ENCODE results near the gene PCYT1A. TPM values are rescaled to one million over a fixed set of nuclear protein-coding genes. Genes with fewer than 3 reads are reported as not detected.
"Not testable (repeated sequence)": the region's sequence is repeated elsewhere in the genome, so short reads cannot be mapped to it uniquely, and the experiment has no call there.

The PCYT1A gene
- total and polyA plus RNA-seq, 10 of the 15 experiments (the other 5 are each of a cell fraction or from before 2014, with no cell fraction given) = 10.8 to 64.3 (median 48.6) TPM

- TF ChIP-seq CTCF (IDR thresholded peaks at IDR 0.05 in 2 of 3, conservative IDR thresholded peaks at IDR 0.05 in 1 of 3; ENCODE audit: control insufficient read depth in 2 of 3, extremely low read depth in 1 of 3, insufficient read depth in 1 of 3, low read depth in 3 of 3, low read length in 3 of 3) (peak in 1 of 3 experiments; percentile 45; a peak in 2 of 6 replicates), SMAD5 (IDR thresholded peaks at IDR 0.05; ENCODE audit: low read depth) (peak; percentile 89), EED (IDR thresholded peaks at IDR 0.05; ENCODE audit: low read depth) (peak; percentile 59)
Observed at GRCh38 chr3:196317687-196318467, 30.4 kb upstream of the PCYT1A start, which contains the start of gene DYNLT2B (continued).

DNA sequence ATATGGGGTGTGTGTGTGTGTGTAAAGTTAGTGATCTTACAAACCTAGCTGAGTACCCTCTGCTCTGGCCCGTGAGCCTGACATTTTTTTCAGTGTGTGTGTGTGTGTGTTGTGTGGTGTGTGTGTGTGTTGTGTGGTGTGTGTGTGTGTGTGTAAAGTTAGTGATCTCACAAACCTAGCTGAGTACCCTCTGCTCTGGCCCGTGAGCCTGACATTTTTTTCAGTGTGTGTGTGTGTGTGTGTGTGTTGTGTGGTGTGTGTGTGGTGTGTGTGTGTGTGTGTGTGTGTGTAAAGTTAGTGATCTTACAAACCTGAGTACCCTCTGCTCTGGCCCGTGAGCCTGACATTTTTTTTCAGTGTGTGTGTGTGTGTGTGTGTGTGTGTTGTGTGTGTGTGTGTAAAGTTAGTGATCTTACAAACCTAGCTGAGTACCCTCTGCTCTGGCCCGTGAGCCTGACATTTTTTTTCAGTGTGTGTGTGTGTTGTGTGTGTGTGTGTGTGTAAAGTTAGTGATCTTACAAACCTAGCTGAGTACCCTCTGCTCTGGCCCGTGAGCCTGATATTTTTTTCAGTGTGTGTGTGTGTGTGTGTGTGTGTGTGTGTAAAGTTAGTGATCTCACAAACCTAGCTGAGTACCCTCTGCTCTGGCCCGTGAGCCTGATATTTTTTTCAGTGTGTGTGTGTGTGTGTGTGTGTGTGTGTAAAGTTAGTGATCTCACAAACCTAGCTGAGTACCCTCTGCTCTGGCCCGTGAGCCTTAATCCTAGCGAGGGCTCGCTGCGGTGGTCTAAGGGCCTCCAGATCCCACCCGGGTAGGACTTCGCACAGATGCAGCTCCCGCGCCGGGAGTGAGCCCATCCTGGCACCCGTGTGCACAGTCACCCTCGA is 29.5 kb upstream of the PCYT1A start:
- in situ Hi-C loops (cut with MboI); H3K36me3 ChIP-seq (ENCODE audit: control insufficient read depth in 2 of 2, insufficient read depth in 2 of 2, low read length in 1 of 2); H3K4me1 ChIP-seq (ENCODE audit: control insufficient read depth, insufficient read depth, low read length); FAIRE-seq; BruUV-seq (replicated peaks); H4K20me1 ChIP-seq (ENCODE audit: control insufficient read depth, insufficient read depth); DNase-seq (ENCODE audit: low read depth, low spot score); H3K27me3 ChIP-seq (replicated peaks in 1 of 2; ENCODE audit: control insufficient read depth in 2 of 2, insufficient read depth in 2 of 2, low read length in 1 of 2); ATAC-seq; H3K9me3 ChIP-seq (replicated peaks; ENCODE audit: control insufficient read depth, insufficient read depth, low read length): not testable (repeated sequence)
- H3K9ac ChIP-seq (ENCODE audit: control insufficient read depth, insufficient read depth, low read length) = peak overlapping the region; percentile 89
- peak overlapping the region; percentile 79 for H3K4me2 ChIP-seq (ENCODE audit: control insufficient read depth, insufficient read depth)
- H2AFZ ChIP-seq (ENCODE audit: control insufficient read depth, low read depth, low read length) = peak overlapping the region; percentile 96
- POLR2A ChIA-PET = interaction anchor here (0.7 to 1.5 kb wide), 5 partner anchors 7 to 116 kb away, joined by 3 to 9 read pairs (median 5); partner anchors contain the start of gene UBXN7
- intact Hi-C loops (cut with micrococcal nuclease; ENCODE audit: unreplicated experiment) = loop anchor here (5.0 kb wide), 1 partner anchor 40 kb away; no protein-coding TSS in a partner anchor
- H3K27ac ChIP-seq (ENCODE audit: control insufficient read depth, insufficient read depth) = peak overlapping the region; percentile 83
- RAD21 ChIA-PET (ENCODE audit: unreplicated experiment) = interaction anchor here (0.9 to 1.7 kb wide), 5 partner anchors 26 to 187 kb away, joined by 3 to 7 read pairs (median 3); partner anchors contain the start of gene RNF168
- CTCF ChIA-PET = interaction anchor here (0.6 to 1.6 kb wide), 8 partner anchors 13 to 205 kb away, joined by 3 to 7 read pairs (median 4); no protein-coding TSS in a partner anchor
- SMC1A ChIA-PET (ENCODE audit: uncharacterized antibody, unreplicated experiment) = interaction anchor here (0.6 to 2.9 kb wide), 9 partner anchors 18 to 95 kb away, joined by 3 to 10 read pairs (median 3); no protein-coding TSS in a partner anchor
- WGBS (ENCODE audit: insufficient coverage, insufficient replicate concordance, low lambda C conversion rate, missing lambda C conversion rate) = 5% methylated on average over 16 of the region's 17 CpGs
- peaks cover 17% of the 10 kb centered on the region for H3K79me2 ChIP-seq (ENCODE audit: control insufficient read depth, insufficient read depth, low read length)
- H3K4me3 ChIP-seq = peak overlapping the region; percentile 97

Measured in GM12878 (cell line).